ENCODE results near the gene TBCK. TPM values are rescaled to one million over a fixed set of nuclear protein-coding genes. Genes with fewer than 3 reads are reported as not detected.

TBCK gene
- total and polyA plus RNA-seq, 4 donors, result 4.9 to 25.5 (median 15.8) TPM

- Histone ChIP-seq H3K36me3 (ENCODE audit: control insufficient read depth in 4 of 4, insufficient read depth in 3 of 4, low read depth in 1 of 4, low read length in 3 of 4) (peaks cover 0 to 1% (median 0%) of the 10 kb centered on the region in 4 donors), H3K27me3 (ENCODE audit: control insufficient read depth in 4 of 4, insufficient read depth in 4 of 4, low read length in 3 of 4) (no peaks in the 10 kb centered on the region), H3K4me1 (ENCODE audit: control insufficient read depth in 4 of 4, insufficient read depth in 4 of 4, low read length in 3 of 4) (no peaks in the 10 kb centered on the region), H3K9ac (ENCODE audit: low read depth in 1 of 2, low read length in 2 of 2) (no peak overlapping the region), H3K9me3 (ENCODE audit: control insufficient read depth in 4 of 4, low read length in 3 of 4) (no peaks in the 10 kb centered on the region), H3K27ac (ENCODE audit: low read depth in 1 of 2, low read length in 2 of 2) (no peak overlapping the region), H3K4me3 (ENCODE audit: low read depth in 1 of 3, low read length in 3 of 3) (no peak overlapping the region)
- WGBS, result 80% methylated on average over 1 of the region's 1 CpG
- DNase-seq (ENCODE audit: low spot score), result no peak
- TF ChIP-seq RXRA (IDR thresholded peaks at IDR 0.05), result no peak
Observed at GRCh38 chr4:106270736-106271135, 45.3 kb downstream of the TBCK start.

GRCh38 chr4:106269711-106270110 is 46.3 kb downstream of the TBCK start:
- no peaks in the 10 kb centered on the region for H3K9me3 ChIP-seq (ENCODE audit: control insufficient read depth in 4 of 4, low read length in 3 of 4)
- WGBS, result 92% methylated on average over 2 of the region's 2 CpGs
- DNase-seq (ENCODE audit: low spot score), result no peak
- peaks cover 0 to 3% (median 1%) of the 10 kb centered on the region in 4 donors for H3K4me1 ChIP-seq (ENCODE audit: control insufficient read depth in 4 of 4, insufficient read depth in 4 of 4, low read length in 3 of 4)
- no peak overlapping the region for H3K9ac ChIP-seq (ENCODE audit: low read depth in 1 of 2, low read length in 2 of 2)
- TF ChIP-seq FOXA1 (IDR thresholded peaks at IDR 0.05), result no peak
- TF ChIP-seq, protein P1, sequence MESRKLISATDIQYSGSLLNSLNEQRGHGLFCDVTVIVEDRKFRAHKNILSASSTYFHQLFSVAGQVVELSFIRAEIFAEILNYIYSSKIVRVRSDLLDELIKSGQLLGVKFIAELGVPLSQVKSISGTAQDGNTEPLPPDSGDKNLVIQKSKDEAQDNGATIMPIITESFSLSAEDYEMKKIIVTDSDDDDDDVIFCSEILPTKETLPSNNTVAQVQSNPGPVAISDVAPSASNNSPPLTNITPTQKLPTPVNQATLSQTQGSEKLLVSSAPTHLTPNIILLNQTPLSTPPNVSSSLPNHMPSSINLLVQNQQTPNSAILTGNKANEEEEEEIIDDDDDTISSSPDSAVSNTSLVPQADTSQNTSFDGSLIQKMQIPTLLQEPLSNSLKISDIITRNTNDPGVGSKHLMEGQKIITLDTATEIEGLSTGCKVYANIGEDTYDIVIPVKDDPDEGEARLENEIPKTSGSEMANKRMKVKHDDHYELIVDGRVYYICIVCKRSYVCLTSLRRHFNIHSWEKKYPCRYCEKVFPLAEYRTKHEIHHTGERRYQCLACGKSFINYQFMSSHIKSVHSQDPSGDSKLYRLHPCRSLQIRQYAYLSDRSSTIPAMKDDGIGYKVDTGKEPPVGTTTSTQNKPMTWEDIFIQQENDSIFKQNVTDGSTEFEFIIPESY (IDR thresholded peaks at IDR 0.05), result no peak
- no peaks in the 10 kb centered on the region for H3K27me3 ChIP-seq (ENCODE audit: control insufficient read depth in 4 of 4, insufficient read depth in 4 of 4, low read length in 3 of 4)
- no peak overlapping the region for H3K27ac ChIP-seq (ENCODE audit: low read depth in 1 of 2, low read length in 2 of 2)
- no peak overlapping the region for H3K4me3 ChIP-seq (ENCODE audit: low read depth in 1 of 3, low read length in 3 of 3)
- H3K36me3 ChIP-seq (ENCODE audit: control insufficient read depth in 4 of 4, insufficient read depth in 3 of 4, low read depth in 1 of 4, low read length in 3 of 4), result peaks cover 0 to under 1% (median 0%) of the 10 kb centered on the region in 4 donors

GRCh38 chr4:106268786-106269185 is 47.2 kb downstream of the TBCK start:
- Histone ChIP-seq H3K36me3 (ENCODE audit: control insufficient read depth in 4 of 4, insufficient read depth in 3 of 4, low read depth in 1 of 4, low read length in 3 of 4) (no peaks in the 10 kb centered on the region), H3K9me3 (ENCODE audit: control insufficient read depth in 4 of 4, low read length in 3 of 4) (no peaks in the 10 kb centered on the region), H3K4me3 (ENCODE audit: low read depth in 1 of 3, low read length in 3 of 3) (no peak overlapping the region), H3K27me3 (ENCODE audit: control insufficient read depth in 4 of 4, insufficient read depth in 4 of 4, low read length in 3 of 4) (no peaks in the 10 kb centered on the region), H3K4me1 (ENCODE audit: control insufficient read depth in 4 of 4, insufficient read depth in 4 of 4, low read length in 3 of 4) (peaks cover 0 to 11% (median 2%) of the 10 kb centered on the region in 4 donors), H3K27ac (ENCODE audit: low read depth in 1 of 2, low read length in 2 of 2) (no peak overlapping the region), H3K9ac (ENCODE audit: low read depth in 1 of 2, low read length in 2 of 2) (no peak overlapping the region)
- no peak for DNase-seq (ENCODE audit: low spot score)
- TF ChIP-seq CTCF (IDR thresholded peaks at IDR 0.05; ENCODE audit: low read depth, low read length, missing input control), result no peak
- TF ChIP-seq, protein P1 (IDR thresholded peaks at IDR 0.05), result no peak

DNA sequence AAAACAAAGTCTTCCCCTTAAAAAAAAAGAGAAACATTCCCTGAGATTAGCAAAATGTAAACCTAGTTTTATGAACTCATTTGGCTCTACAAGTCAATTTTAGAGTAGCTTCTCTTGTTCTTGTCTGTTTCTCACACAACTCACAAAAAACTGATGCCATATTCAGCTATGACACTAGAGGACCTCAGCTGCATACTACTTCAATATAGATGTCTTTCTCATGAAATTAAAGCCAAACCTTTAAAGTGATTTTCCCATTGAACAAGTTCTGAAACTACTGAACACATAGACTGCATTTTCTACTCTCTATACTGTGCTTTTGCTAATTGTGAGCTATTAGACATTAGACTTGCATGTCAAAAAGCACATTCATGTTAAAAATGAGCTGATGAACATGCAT is 49.8 kb downstream of the TBCK start:
- H3K27me3 ChIP-seq (ENCODE audit: control insufficient read depth in 4 of 4, insufficient read depth in 4 of 4, low read length in 3 of 4), result no peaks in the 10 kb centered on the region
- H3K27ac ChIP-seq (ENCODE audit: low read depth in 1 of 2, low read length in 2 of 2), result no peak overlapping the region
- TF ChIP-seq CTCF (IDR thresholded peaks at IDR 0.05; ENCODE audit: low read depth, low read length, missing input control) (peak; percentile 56), RXRA (IDR thresholded peaks at IDR 0.05) (no peak), EGR1 (IDR thresholded peaks at IDR 0.05; ENCODE audit: low read depth in 2 of 2) (no peak), RAD21 (IDR thresholded peaks at IDR 0.05) (peak; percentile 86 to 89), GABPA (IDR thresholded peaks at IDR 0.05 in 1 of 2, conservative IDR thresholded peaks at IDR 0.05 in 1 of 2) (no peak), HNF4G (IDR thresholded peaks at IDR 0.05) (no peak), HNF4A (conservative IDR thresholded peaks at IDR 0.05) (no peak), FOXA1 (IDR thresholded peaks at IDR 0.05) (no peak), YY1 (IDR thresholded peaks at IDR 0.05) (no peak)
- peaks cover 0 to 11% (median 2%) of the 10 kb centered on the region in 4 donors for H3K4me1 ChIP-seq (ENCODE audit: control insufficient read depth in 4 of 4, insufficient read depth in 4 of 4, low read length in 3 of 4)
- DNase-seq (ENCODE audit: low spot score), result no peak
- no peaks in the 10 kb centered on the region for H3K36me3 ChIP-seq (ENCODE audit: control insufficient read depth in 4 of 4, insufficient read depth in 3 of 4, low read depth in 1 of 4, low read length in 3 of 4)
- H3K4me3 ChIP-seq (ENCODE audit: low read depth in 1 of 3, low read length in 3 of 3), result no peak overlapping the region
- H3K9ac ChIP-seq (ENCODE audit: low read depth in 1 of 2, low read length in 2 of 2), result no peak overlapping the region
- H3K9me3 ChIP-seq (ENCODE audit: control insufficient read depth in 4 of 4, low read length in 3 of 4), result no peaks in the 10 kb centered on the region

All from liver (tissue), 9 donors.